Breast epithelium (tissue), 4 donors: ENCODE data around the gene YKT6. TPM values are rescaled to one million over a fixed set of nuclear protein-coding genes. Genes with fewer than 3 reads are reported as not detected.

ENCODE experiments used
- DNase-seq, 2 donors: peaks; one replicate each; pipeline ENCODE4 v3.0.0-alpha.2; 2019; ENCODE audit warnings: low spot score in 2 of 2
- H3K27ac ChIP-seq, 2 donors: fragments of 200-600 bp; sonication (generic) in 1 of 2; one replicate each; pipeline ENCODE4 v1.5.1; 2016 to 2019; ENCODE audit warnings: mild to moderate bottlenecking in 1 of 2
- H3K27me3 ChIP-seq, 2 donors: fragments of 200-600 bp; sonication (generic) in 1 of 2; one replicate each; pipeline versions ENCODE4 v1.5.1 to v1.6.0; 2017 to 2019; ENCODE audit warnings: control low read depth in 1 of 2, mild to moderate bottlenecking in 1 of 2
- H3K36me3 ChIP-seq: fragments of 200-600 bp; one replicate; pipeline ENCODE4 v1.5.1; 2019
- H3K4me1 ChIP-seq, 2 donors: fragments of 200-600 bp; sonication (generic); one replicate each; pipeline ENCODE4 v1.5.1; 2016 to 2019; ENCODE audit warnings: control low read depth in 1 of 2
- H3K4me3 ChIP-seq, 3 donors: fragments of 200-600 bp; sonication (generic); 1 replicate in 2 of 3; 2 replicates in 1 of 3; pipeline ENCODE4 v1.5.1; 2016 to 2019; ENCODE audit warnings: mild to moderate bottlenecking in 3 of 3, moderate library complexity in 2 of 3
- H3K9me3 ChIP-seq, 2 donors: fragments of 200-600 bp; sonication (generic) in 1 of 2; one replicate each; pipeline ENCODE4 v1.5.1; 2016 to 2019; ENCODE audit warnings: control low read depth in 1 of 2
- POLR2A ChIP-seq: fragments of 450-650 bp; IDR thresholded peaks from one replicate; pipeline ENCODE4 v1.6.1; 2016; ENCODE audit warnings: antibody characterized with exemption, mild to moderate bottlenecking, moderate library complexity
- POLR2AphosphoS5 ChIP-seq, 3 donors: sonication (generic); formaldehyde crosslinking; IDR thresholded peaks; one replicate each; pipeline ENCODE4 v1.6.1; 2017; ENCODE audit warnings: antibody characterized with exemption in 3 of 3
- intact Hi-C: fragments of 100-400 bp; cut with DNase I; formaldehyde crosslinking; loops from one replicate; pipeline ENCODE4 v1.15.1; 2023; ENCODE audit warnings: low total_unique reads
- total RNA-seq, 3 donors: library from RNA; depleted of rRNA; stranded (reverse); fragments of >200 nt; gene quantifications; one replicate each; pipeline ENCODE4 v1.1.0, GENCODE V29; 2016
- TF ChIP-seq, protein P1 (sequence below), 3 donors: fragments of 450-650 bp; IDR thresholded peaks; one replicate each; pipeline ENCODE4 v1.5.1; 2016 to 2017; ENCODE audit warnings: antibody characterized with exemption in 3 of 3, mild to moderate bottlenecking in 3 of 3, moderate library complexity in 3 of 3

The YKT6 gene
- total RNA-seq, 3 donors from 2014 or later: 40.2 to 57.0 (median 49.4) TPM

DNA sequence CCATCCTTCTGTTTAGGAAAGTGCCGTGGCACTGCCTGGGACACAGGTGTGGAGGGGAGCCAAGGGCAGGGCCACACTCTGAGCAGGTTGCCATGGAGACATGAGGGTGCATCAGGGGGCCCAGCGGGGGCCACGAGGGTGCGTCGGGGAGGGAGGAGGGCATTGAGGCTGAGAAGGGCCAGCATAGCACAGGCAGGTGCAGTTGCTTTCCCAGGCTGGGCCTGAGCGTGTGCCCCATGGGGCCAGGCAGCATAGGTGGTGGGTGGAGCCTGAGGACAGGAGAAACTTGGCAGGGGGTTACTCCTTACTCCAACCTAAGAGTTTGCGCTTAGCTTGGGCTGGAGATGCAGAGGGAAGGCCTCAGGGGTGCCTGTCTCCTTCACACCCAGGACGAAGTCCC lies 15.2 kb downstream of the YKT6 start:
- Histone ChIP-seq H3K4me1 (no peaks in the 10 kb centered on the region), H3K4me3 (no peak overlapping the region), H3K27ac (no peak overlapping the region), H3K9me3 (no peaks in the 10 kb centered on the region), H3K27me3 (no peaks in the 10 kb centered on the region), H3K36me3 (peaks cover under 1% of the 10 kb centered on the region)
- intact Hi-C loops: no loop called here
- peak in 1 of 2 donors; percentile 24 for DNase-seq
- TF ChIP-seq POLR2A (no peak), POLR2AphosphoS5 (IDR thresholded peaks at IDR 0.05) (no peak)
- TF ChIP-seq, protein P1, sequence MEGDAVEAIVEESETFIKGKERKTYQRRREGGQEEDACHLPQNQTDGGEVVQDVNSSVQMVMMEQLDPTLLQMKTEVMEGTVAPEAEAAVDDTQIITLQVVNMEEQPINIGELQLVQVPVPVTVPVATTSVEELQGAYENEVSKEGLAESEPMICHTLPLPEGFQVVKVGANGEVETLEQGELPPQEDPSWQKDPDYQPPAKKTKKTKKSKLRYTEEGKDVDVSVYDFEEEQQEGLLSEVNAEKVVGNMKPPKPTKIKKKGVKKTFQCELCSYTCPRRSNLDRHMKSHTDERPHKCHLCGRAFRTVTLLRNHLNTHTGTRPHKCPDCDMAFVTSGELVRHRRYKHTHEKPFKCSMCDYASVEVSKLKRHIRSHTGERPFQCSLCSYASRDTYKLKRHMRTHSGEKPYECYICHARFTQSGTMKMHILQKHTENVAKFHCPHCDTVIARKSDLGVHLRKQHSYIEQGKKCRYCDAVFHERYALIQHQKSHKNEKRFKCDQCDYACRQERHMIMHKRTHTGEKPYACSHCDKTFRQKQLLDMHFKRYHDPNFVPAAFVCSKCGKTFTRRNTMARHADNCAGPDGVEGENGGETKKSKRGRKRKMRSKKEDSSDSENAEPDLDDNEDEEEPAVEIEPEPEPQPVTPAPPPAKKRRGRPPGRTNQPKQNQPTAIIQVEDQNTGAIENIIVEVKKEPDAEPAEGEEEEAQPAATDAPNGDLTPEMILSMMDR (IDR thresholded peaks at IDR 0.05): no peak

DNA sequence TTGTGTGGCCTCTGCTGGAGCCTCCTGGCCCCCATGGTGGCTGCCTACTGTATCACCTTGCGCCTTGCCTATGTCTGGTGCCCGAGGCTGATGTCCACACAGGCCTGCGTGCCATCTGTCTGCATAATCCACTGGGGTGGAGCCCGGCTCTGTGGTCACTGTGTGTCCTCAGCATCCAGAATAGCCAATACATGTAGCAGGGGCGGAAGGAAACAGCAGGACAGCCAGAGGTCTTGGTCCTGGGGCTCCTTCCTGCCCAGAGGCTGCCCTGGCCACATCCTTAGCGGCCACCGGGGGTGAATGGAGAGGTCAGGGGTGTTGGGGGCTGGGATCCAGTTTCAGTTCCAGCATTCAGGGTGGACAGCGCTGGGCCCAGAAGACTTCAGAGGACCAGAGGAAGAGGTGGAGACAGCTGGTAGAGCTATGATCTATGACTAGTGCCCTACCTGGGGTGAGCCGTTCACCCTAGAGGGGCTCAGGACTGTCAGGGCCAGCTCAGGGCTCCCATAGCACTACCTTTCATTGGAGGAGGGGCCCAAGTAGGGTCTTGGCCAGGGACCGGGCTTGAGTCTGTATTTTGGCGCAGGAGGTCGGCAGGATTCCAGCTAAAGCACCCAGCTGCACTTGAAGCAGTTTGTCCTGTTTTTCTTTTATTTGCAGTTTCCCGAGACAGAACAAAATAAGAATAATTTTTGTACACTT lies 15.9 kb downstream of the YKT6 start:
- no peaks in the 10 kb centered on the region for H3K36me3 ChIP-seq
- H3K4me3 ChIP-seq: no peak overlapping the region
- DNase-seq: peak in 1 of 2 donors; percentile 37

DNA sequence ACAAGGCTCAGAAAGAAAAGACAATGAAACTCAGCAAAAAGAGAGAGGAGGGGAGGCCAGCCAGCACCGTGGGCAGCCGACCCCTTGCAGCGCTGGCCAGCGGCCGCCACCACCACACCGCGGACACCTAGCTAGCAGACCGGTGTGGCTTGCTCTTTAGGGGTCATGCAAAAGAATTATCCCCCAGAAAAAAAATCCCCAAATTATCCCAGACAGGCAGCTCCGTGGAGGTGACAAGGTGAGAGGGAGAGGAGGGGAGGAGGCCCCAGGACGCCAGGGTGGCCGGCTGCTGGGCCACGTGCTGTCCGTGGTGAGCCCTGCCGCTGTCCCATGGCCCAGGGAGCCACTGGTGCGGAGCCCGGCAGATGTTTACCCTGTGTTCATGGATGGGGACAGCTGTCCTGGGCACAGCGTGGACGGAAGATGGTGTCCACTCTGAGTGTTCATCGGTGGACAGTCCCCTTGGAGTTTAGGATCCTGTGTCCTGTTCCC lies 16.5 kb downstream of the YKT6 start:
- Histone ChIP-seq H3K27me3 (no peaks in the 10 kb centered on the region), H3K4me3 (no peak overlapping the region), H3K36me3 (no peaks in the 10 kb centered on the region), H3K27ac (no peak overlapping the region), H3K4me1 (no peaks in the 10 kb centered on the region), H3K9me3 (no peaks in the 10 kb centered on the region)
- TF ChIP-seq, protein P1 (IDR thresholded peaks at IDR 0.05): no peak
- TF ChIP-seq POLR2AphosphoS5 (IDR thresholded peaks at IDR 0.05) (no peak), POLR2A (no peak)
- DNase-seq: peak in 1 of 2 donors; percentile 35
- intact Hi-C loops: no loop called here

More for the DNA sequence above, 15.9 kb downstream of the YKT6 start:
- TF ChIP-seq POLR2AphosphoS5 (IDR thresholded peaks at IDR 0.05) (no peak), POLR2A (no peak)
- TF ChIP-seq, protein P1 (IDR thresholded peaks at IDR 0.05): no peak
- Histone ChIP-seq H3K27me3 (no peaks in the 10 kb centered on the region), H3K4me1 (no peaks in the 10 kb centered on the region), H3K27ac (no peak overlapping the region), H3K9me3 (no peaks in the 10 kb centered on the region)
- intact Hi-C loops: no loop called here

DNA sequence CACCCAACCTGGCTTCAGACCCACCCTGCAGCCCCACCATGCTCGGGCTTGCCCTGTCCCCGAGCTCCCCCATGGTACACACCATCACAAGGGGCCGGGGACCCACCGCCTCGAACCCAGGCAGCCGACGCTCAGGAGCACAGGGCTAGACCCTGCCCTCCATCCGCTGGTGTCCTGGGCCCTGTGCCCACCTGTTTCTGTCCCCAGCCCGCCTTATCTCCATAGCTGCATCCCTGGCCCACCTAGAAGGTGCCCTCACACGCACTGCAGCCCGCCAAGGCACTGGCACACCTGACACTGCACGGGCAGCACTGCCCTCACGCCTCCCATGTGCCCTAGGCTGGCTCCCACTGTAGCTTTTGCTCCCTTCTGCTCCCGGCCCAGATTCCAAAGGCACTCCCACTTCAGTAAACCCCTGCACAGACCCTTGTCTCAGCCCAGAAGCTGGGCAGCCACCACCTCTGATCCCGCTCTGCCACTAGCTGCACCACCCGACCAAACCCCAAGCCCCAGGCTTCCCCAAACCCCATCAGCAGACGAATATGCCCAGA lies 17.1 kb downstream of the YKT6 start:
- TF ChIP-seq, protein P1 (IDR thresholded peaks at IDR 0.05): no peak
- TF ChIP-seq POLR2AphosphoS5 (IDR thresholded peaks at IDR 0.05) (no peak), POLR2A (no peak)
- no peaks in the 10 kb centered on the region for H3K4me1 ChIP-seq
- no peak overlapping the region for H3K4me3 ChIP-seq
- H3K36me3 ChIP-seq: no peaks in the 10 kb centered on the region
- H3K9me3 ChIP-seq: no peaks in the 10 kb centered on the region
- intact Hi-C loops: no loop called here
- H3K27me3 ChIP-seq: no peaks in the 10 kb centered on the region
- no peak overlapping the region for H3K27ac ChIP-seq
- DNase-seq: no peak
